HepG2 (cell line): ENCODE measurements around the gene CYTH1. TPM values are rescaled to one million over a fixed set of nuclear protein-coding genes. Genes with fewer than 3 reads are reported as not detected.

Source experiments
- ATAC-seq: fragments of 200-7000 bp; cut with Tn5 transposase; 3 replicates; pipeline ENCODE4 v1.9.1; 2020; ENCODE audit warnings: mild to moderate bottlenecking, moderate library complexity
- BruUV-seq: library from RNA; stranded (reverse); fragments of 400-500 nt; replicated peaks from 2 replicates; lab custom pipeline; 2021; lab: Mats Ljungman, UMichigan
- CTCF ChIA-PET: fragments of 300-600 bp; formaldehyde crosslinking; extraction: SDS; loops from one replicate; lab custom pipeline; 2021; ENCODE audit warnings: low total read pairs, inconsistent platforms, low intra/inter-chr PET ratio; lab: Yijun Ruan, JAX
- POLR2A ChIA-PET: fragments of 350-600 bp; sonication (Branson Sonifier 250); formaldehyde crosslinking; loops from one replicate; lab custom pipeline; 2020; ENCODE audit warnings: antibody characterized with exemption, inconsistent platforms; lab: Yijun Ruan, JAX
- DNase-seq: peaks from one replicate; pipeline ENCODE4 v3.0.0-alpha.2; 2015; ENCODE audit warnings: low spot score
- FAIRE-seq: peaks from 3 replicates; lab custom pipeline; 2011; peaks lifted over from hg19 to GRCh38; lab: Jason Lieb, UNC
- H2AFZ ChIP-seq: one replicate; pipeline ENCODE4 v1.6.1; 2011; ENCODE audit warnings: low read length, inconsistent platforms
- H3K27ac ChIP-seq: fragments of 300-600 bp; 3 replicates; pipeline ENCODE4 v1.8.0; 2011; ENCODE audit warnings: mixed run types, mild to moderate bottlenecking, mixed read lengths, low read length, inconsistent platforms; ENCODE audit not compliant: insufficient read depth; ENCODE audit errors: extremely low read length
- H3K27me3 ChIP-seq, 2 experiments: fragments of 200-600 bp in 1 of 2; 2 replicates in 1 of 2; 3 replicates in 1 of 2; pipeline versions ENCODE4 v1.6.0 to v1.8.0; 2011; ENCODE audit warnings: low read length in 2 of 2, mild to moderate bottlenecking in 2 of 2, moderate library complexity in 2 of 2, inconsistent platforms in 1 of 2; ENCODE audit not compliant: insufficient read depth in 2 of 2, control insufficient read depth in 1 of 2
- H3K36me3 ChIP-seq, 2 experiments: fragments of 200-600 bp in 1 of 2; replicated peaks in 1 of 2; 2 replicates in 1 of 2; 3 replicates in 1 of 2; pipeline versions ENCODE4 v1.5.1 to v1.8.0; 2011; ENCODE audit warnings: low read length in 2 of 2, inconsistent platforms in 1 of 2; ENCODE audit not compliant: insufficient read depth in 2 of 2, control insufficient read depth in 1 of 2
- H3K4me1 ChIP-seq: 2 replicates; pipeline ENCODE4 v1.5.1; 2012; ENCODE audit warnings: low read length, inconsistent platforms; ENCODE audit not compliant: insufficient read depth
- H3K4me2 ChIP-seq: 2 replicates; pipeline ENCODE4 v1.6.0; 2011; ENCODE audit warnings: low read depth, low read length, inconsistent platforms
- H3K4me3 ChIP-seq, 3 experiments: fragments of 200-600 bp in 1 of 3; sonication (generic), shearing (Covaris generic) in 1 of 3; replicated peaks in 1 of 3; 2 replicates each; pipeline ENCODE4 v1.5.1; 2011 to 2016; ENCODE audit warnings: low read length in 3 of 3, inconsistent platforms in 2 of 3, low read depth in 2 of 3, mild to moderate bottlenecking in 2 of 3, control low read depth in 1 of 3, mixed read lengths in 1 of 3; ENCODE audit not compliant: insufficient read depth in 1 of 3
- H3K79me2 ChIP-seq: one replicate; pipeline ENCODE4 v1.6.1; 2011; ENCODE audit warnings: low read length, inconsistent platforms; ENCODE audit not compliant: insufficient read depth
- H3K9ac ChIP-seq: 2 replicates; pipeline ENCODE4 v1.6.0; 2011; ENCODE audit warnings: mild to moderate bottlenecking, low read depth, low read length, inconsistent platforms; ENCODE audit not compliant: insufficient read depth
- H3K9me3 ChIP-seq: 2 replicates; pipeline ENCODE4 v1.5.1; 2012; ENCODE audit warnings: mild to moderate bottlenecking, low read length
- H4K20me1 ChIP-seq: 2 replicates; pipeline ENCODE4 v1.6.0; 2011; ENCODE audit warnings: inconsistent platforms, mild to moderate bottlenecking, low read length, moderate library complexity; ENCODE audit not compliant: insufficient read depth
- ATAD3A ChIP-seq: sonication (generic); formaldehyde crosslinking; IDR thresholded peaks from 2 replicates; pipeline ENCODE4 v1.4.0; 2020; ENCODE audit warnings: missing genetic modification reagents
- MAFF ChIP-seq: IDR thresholded peaks from 2 replicates; pipeline ENCODE4 v1.6.1; 2011; ENCODE audit warnings: low read depth, low read length, improper control_type of control experiment
- MED8 ChIP-seq: sonication (generic); formaldehyde crosslinking; IDR thresholded peaks from 2 replicates; pipeline ENCODE4 v1.8.1; 2023; ENCODE audit warnings: mild to moderate bottlenecking, missing genetic modification reagents; ENCODE audit not compliant: insufficient replicate concordance
- ZMYM4 ChIP-seq: sonication (generic); formaldehyde crosslinking; IDR thresholded peaks from 2 replicates; pipeline ENCODE4 v1.8.1; 2023; ENCODE audit warnings: mild to moderate bottlenecking, missing genetic modification reagents
- ZNF619 ChIP-seq: sonication (generic); formaldehyde crosslinking; IDR thresholded peaks from 2 replicates; pipeline ENCODE4 v1.4.0; 2020; ENCODE audit warnings: mild to moderate bottlenecking, missing genetic modification reagents
- ZNF761 ChIP-seq: sonication (generic); formaldehyde crosslinking; conservative IDR thresholded peaks from 2 replicates; pipeline ENCODE4 v1.4.0; 2020; ENCODE audit warnings: mild to moderate bottlenecking, missing genetic modification reagents
- WGBS: methylation state at CpG from one replicate; pipeline ENCODE4 v1.1.6; 2017; ENCODE audit warnings: low lambda C conversion rate; 5-methylcytosine and 5-hydroxymethylcytosine counted together
- in situ Hi-C: cut with HindIII; loops from 2 replicates; pipeline ENCODE4 v1.10.0; 2017; ENCODE audit warnings: low pct_unique_long_range_greater_than_20kb; ENCODE audit not compliant: extremely low pct_ligation_motif_present
- intact Hi-C: fragments of 100-400 bp; cut with micrococcal nuclease; formaldehyde crosslinking; loops from one replicate; pipeline ENCODE4 v1.10.0; 2022; ENCODE audit not compliant: unreplicated experiment
- polyA plus RNA-seq, 8 experiments: library from polyadenylated mRNA; depleted of rRNA in 3 of 8; stranded (reverse) in 7 of 8; unstranded in 1 of 8; fragments of >200 nt; fragmentation: Illumina TruSeq in 4 of 8; extraction: Trizol in 4 of 8; gene quantifications; 2 replicates each; pipeline versions ENCODE4 v1.2.1 to v1.2.3, GENCODE V29; 2011 to 2016; ENCODE audit warnings: low read depth in 4 of 8, missing spikeins in 1 of 8, mixed read lengths in 1 of 8; ENCODE audit not compliant: insufficient read depth in 1 of 8
- total RNA-seq, 5 experiments: library from RNA; depleted of rRNA; stranded (reverse); fragments of >200 nt; fragmentation: Illumina TruSeq; extraction: Trizol; gene quantifications; 2 replicates each; pipeline ENCODE4 v1.2.3, GENCODE V29; 2016; ENCODE audit warnings: low read depth in 1 of 5
- TF ChIP-seq, protein P1 (sequence below): sonication (generic); formaldehyde crosslinking; conservative IDR thresholded peaks from 2 replicates; pipeline ENCODE4 v1.4.0; 2020; ENCODE audit warnings: missing genetic modification reagents
- TF ChIP-seq, protein P2 (sequence below): sonication (generic); formaldehyde crosslinking; IDR thresholded peaks from 2 replicates; pipeline ENCODE4 v1.4.0; 2020; ENCODE audit warnings: mild to moderate bottlenecking, missing genetic modification reagents

Gene CYTH1
- total and polyA plus RNA-seq, 2 of the 13 experiments (the other 11 are each of a cell fraction or from before 2014, with no cell fraction given) = 20.1 to 48.9 TPM

DNA sequence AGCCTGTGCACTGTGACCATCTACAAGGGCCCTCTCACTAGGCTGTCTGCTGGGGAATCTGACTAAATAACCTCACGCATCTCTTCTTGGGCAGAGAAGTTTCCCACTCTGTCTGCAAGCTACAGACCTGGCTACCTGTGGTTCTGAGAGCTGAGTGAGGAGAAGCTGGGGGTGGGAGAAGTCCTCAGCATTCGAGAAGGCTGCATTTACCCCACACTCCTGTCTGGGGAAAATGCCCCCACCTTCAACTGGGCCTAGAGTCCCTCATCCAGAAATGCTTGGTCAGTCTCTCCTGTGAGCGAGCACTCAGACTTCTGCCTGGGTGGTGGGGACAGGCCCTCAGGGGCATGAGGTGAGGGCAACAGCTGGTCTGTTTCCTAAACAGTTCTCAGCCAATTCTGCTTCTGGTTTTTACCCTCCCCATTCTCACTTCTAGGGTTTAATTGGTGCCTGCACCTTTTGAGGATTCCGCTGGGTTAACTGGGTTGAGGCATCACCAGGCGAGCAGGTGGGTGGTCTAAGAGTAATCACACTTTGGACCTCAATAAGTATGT is 98.6 kb downstream of the CYTH1 start:
- no peak for TF ChIP-seq MAFF
- TF ChIP-seq MED8 (CRISPR knock-in tag) = no peak
- no peak for TF ChIP-seq ZMYM4
- TF ChIP-seq, protein P1, sequence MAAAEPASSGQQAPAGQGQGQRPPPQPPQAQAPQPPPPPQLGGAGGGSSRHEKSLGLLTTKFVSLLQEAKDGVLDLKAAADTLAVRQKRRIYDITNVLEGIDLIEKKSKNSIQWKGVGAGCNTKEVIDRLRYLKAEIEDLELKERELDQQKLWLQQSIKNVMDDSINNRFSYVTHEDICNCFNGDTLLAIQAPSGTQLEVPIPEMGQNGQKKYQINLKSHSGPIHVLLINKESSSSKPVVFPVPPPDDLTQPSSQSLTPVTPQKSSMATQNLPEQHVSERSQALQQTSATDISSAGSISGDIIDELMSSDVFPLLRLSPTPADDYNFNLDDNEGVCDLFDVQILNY (CRISPR knock-in tag) = no peak
- TF ChIP-seq ZNF619 (CRISPR knock-in tag) = no peak
- TF ChIP-seq, protein P2, sequence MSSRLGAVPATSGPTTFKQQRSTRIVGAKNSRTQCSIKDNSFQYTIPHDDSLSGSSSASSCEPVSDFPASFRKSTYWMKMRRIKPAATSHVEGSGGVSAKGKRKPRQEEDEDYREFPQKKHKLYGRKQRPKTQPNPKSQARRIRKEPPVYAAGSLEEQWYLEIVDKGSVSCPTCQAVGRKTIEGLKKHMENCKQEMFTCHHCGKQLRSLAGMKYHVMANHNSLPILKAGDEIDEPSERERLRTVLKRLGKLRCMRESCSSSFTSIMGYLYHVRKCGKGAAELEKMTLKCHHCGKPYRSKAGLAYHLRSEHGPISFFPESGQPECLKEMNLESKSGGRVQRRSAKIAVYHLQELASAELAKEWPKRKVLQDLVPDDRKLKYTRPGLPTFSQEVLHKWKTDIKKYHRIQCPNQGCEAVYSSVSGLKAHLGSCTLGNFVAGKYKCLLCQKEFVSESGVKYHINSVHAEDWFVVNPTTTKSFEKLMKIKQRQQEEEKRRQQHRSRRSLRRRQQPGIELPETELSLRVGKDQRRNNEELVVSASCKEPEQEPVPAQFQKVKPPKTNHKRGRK = no peak
- TF ChIP-seq ATAD3A = no peak
- TF ChIP-seq ZNF761 (CRISPR knock-in tag) = no peak
- TF ChIP-seq, all 625 proteins: peak for 0
- H2AFZ ChIP-seq = no peak overlapping the region
- H3K4me2 ChIP-seq = no peak overlapping the region
- no peak overlapping the region for H3K9ac ChIP-seq
- POLR2A ChIA-PET = no interaction called here
- no peaks in the 10 kb centered on the region for H3K79me2 ChIP-seq
- no TSS peak for BruUV-seq
- no peak for DNase-seq
- WGBS = 92% methylated on average over 5 of the region's 5 CpGs
- no peaks in the 10 kb centered on the region for H3K4me1 ChIP-seq
- H3K9me3 ChIP-seq = no peaks in the 10 kb centered on the region
- H4K20me1 ChIP-seq = no peaks in the 10 kb centered on the region
- CTCF ChIA-PET = no interaction called here
- no peak overlapping the region for H3K4me3 ChIP-seq
- H3K27ac ChIP-seq = no peak overlapping the region
- in situ Hi-C loops (no loop called here), intact Hi-C loops (no loop called here)
- no peaks in the 10 kb centered on the region for H3K27me3 ChIP-seq
- no peak for FAIRE-seq
- H3K36me3 ChIP-seq = peaks cover 13 to 44% of the 10 kb centered on the region in 2 experiments
- no peak; the same call in 2 of the 3 replicates for ATAC-seq
